ENCODE data around the gene FAM131A. TPM values are rescaled to one million over a fixed set of nuclear protein-coding genes. Genes with fewer than 3 reads are reported as not detected.
A peak's percentile ranks its signal among the peaks of the same experiment; 100 is the strongest.

FAM131A gene
- total RNA-seq, 1 donor from 2014 or later, result 17.0 TPM

GRCh38 chr3:184295771-184296170 lies 41.6 kb upstream of the FAM131A start:
- H3K27ac ChIP-seq, result no peak overlapping the region
- H3K36me3 ChIP-seq, result peaks cover 6% of the 10 kb centered on the region
- no peak overlapping the region for H3K4me3 ChIP-seq
- peaks cover 14% of the 10 kb centered on the region for H3K4me1 ChIP-seq
- H3K27me3 ChIP-seq (ENCODE audit: low read depth), result no peaks in the 10 kb centered on the region
- H3K9me3 ChIP-seq, result no peaks in the 10 kb centered on the region
- ATAC-seq, result no peak
- DNase-seq, result no peak
- TF ChIP-seq CTCF (IDR thresholded peaks at IDR 0.05), result no peak
- intact Hi-C loops (cut with DNase I), result no loop called here

- Histone ChIP-seq H3K27ac (no peak overlapping the region), H3K36me3 (peaks cover 14% of the 10 kb centered on the region), H3K9me3 (no peaks in the 10 kb centered on the region), H3K4me3 (no peak overlapping the region), H3K27me3 (ENCODE audit: low read depth) (no peaks in the 10 kb centered on the region), H3K4me1 (peaks cover 14% of the 10 kb centered on the region)
- intact Hi-C loops (cut with DNase I), result no loop called here
- DNase-seq (no peak), ATAC-seq (no peak)
- TF ChIP-seq CTCF (IDR thresholded peaks at IDR 0.05), result no peak
Measured at GRCh38 chr3:184296616-184297015, 40.8 kb upstream of the FAM131A start.

GRCh38 chr3:184298759-184299487 lies 38.5 kb upstream of the FAM131A start, which contains the start of gene PSMD2:
Gene PSMD2, plus strand, starts transcription at chr3:184299241. Its CDS starts 26 bp downstream, at chr3:184299267.
- no peaks in the 10 kb centered on the region for H3K27me3 ChIP-seq (ENCODE audit: low read depth)
- peak within 1 kb of the TSS; percentile 85 for H3K27ac ChIP-seq
- DNase-seq, result peak; percentile 98
- ATAC-seq, result peak; percentile 99 to 100
- peaks cover 37% of the 10 kb centered on the region for H3K36me3 ChIP-seq
- no peak for TF ChIP-seq CTCF (IDR thresholded peaks at IDR 0.05)
- H3K9me3 ChIP-seq, result no peaks in the 10 kb centered on the region
- intact Hi-C loops (cut with DNase I), result no loop called here
- H3K4me1 ChIP-seq, result peaks cover 14% of the 10 kb centered on the region
- peak within 1 kb of the TSS; percentile 99 for H3K4me3 ChIP-seq

GRCh38 chr3:184299488-184300377 lies 37.7 kb upstream of the FAM131A start:
- DNase-seq (no peak), ATAC-seq (peak in 1 of 2 donors; percentile 29)
- no peaks in the 10 kb centered on the region for H3K9me3 ChIP-seq
- H3K27me3 ChIP-seq (ENCODE audit: low read depth), result no peaks in the 10 kb centered on the region
- H3K4me3 ChIP-seq, result peak overlapping the region; percentile 99
- intact Hi-C loops (cut with DNase I), result no loop called here
- H3K27ac ChIP-seq, result peak overlapping the region; percentile 81
- peaks cover 45% of the 10 kb centered on the region for H3K36me3 ChIP-seq
- no peak for TF ChIP-seq CTCF (IDR thresholded peaks at IDR 0.05)
- peaks cover 14% of the 10 kb centered on the region for H3K4me1 ChIP-seq

GRCh38 chr3:184300378-184300720 lies 37.1 kb upstream of the FAM131A start:
- Histone ChIP-seq H3K27me3 (ENCODE audit: low read depth) (no peaks in the 10 kb centered on the region), H3K36me3 (peaks cover 52% of the 10 kb centered on the region), H3K4me3 (peak overlapping the region; percentile 99), H3K27ac (no peak overlapping the region), H3K9me3 (no peaks in the 10 kb centered on the region), H3K4me1 (peaks cover 14% of the 10 kb centered on the region)
- TF ChIP-seq CTCF (IDR thresholded peaks at IDR 0.05), result no peak
- intact Hi-C loops (cut with DNase I), result no loop called here
- DNase-seq (no peak), ATAC-seq (no peak)
